AG04449 (cell line): ENCODE measurements around the gene ATP11B.
A peak's percentile ranks its signal among the peaks of the same experiment; 100 is the strongest.

ENCODE experiments used
- CTCF ChIA-PET: fragments of 350-600 bp; formaldehyde crosslinking; extraction: SDS; loops from one replicate; lab custom pipeline; 2021; ENCODE audit warnings: antibody characterized with exemption; lab: Yijun Ruan, JAX
- POLR2A ChIA-PET: fragments of 400-600, 350-600 bp; formaldehyde crosslinking; extraction: SDS; loops from one replicate; lab custom pipeline; 2020; ENCODE audit warnings: antibody characterized with exemption, inconsistent platforms; lab: Yijun Ruan, JAX
- DNase-seq: peaks from one replicate; pipeline ENCODE4 v3.0.0-alpha.2; 2010; ENCODE audit warnings: low read depth, low spot score
- H3K4me3 ChIP-seq: 2 replicates; pipeline ENCODE4 v1.5.1; 2011; ENCODE audit warnings: low read depth, mild to moderate bottlenecking, control low read depth, low read length
- TF ChIP-seq, protein P1 (sequence below): IDR thresholded peaks from one replicate; pipeline ENCODE4 v1.5.1; 2011; ENCODE audit warnings: mild to moderate bottlenecking, moderate library complexity, low read length, control low read depth, inconsistent platforms; ENCODE audit not compliant: insufficient read depth; ENCODE audit errors: missing control alignments

Gene ATP11B

DNA sequence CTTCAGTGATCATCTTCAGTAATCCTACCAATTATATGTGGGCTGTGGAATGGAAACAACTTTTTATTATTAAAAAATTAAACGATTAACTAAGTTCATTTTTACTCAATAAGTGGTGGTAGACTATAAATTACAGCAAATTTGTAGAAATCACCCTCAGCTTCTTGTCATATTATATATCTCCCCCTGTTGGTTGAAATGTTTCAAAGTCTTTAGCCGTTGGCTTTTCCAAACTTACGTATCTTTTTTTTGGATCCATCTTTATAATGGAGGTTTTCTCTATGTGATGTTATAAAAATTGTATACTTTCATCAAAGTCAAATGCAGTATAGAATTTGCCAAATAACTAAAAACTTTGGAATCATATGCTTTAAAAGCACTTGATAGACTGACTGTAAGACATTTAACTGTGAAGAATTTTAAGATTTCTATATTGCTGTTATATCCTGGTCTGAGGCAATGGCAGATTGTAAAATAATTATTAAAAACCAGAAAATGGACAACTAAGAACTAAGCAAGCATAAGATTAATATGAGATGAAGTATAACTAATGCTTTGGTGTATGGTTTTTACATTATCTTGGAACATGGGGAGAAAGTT, 44.7 kb downstream of the ATP11B start:
- no peak for DNase-seq
- POLR2A ChIA-PET: no interaction called here

DNA sequence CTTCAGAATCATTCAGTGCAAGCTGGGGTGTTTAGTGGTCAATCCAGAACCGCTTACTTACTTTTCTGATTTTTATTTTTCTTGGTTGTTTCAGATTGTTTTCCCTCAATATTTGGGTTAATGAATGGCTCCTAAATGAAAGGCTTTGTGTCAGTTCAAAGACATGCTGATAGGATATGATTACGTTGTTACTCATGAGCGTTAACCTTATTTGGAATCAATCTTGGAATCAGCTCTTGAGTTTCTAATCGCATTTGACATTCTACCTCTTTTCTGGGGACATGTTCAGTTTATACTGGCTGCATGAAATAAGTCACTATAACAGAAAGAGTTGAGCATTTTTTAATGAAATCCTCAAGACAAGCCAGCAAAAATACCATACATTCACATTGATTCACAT, 50.2 kb downstream of the ATP11B start:
- ChIA-PET CTCF (interaction anchor here (1.4 to 3.0 kb wide), 3 partner anchors 10 to 129 kb away, joined by 3 to 12 read pairs (median 4); no protein-coding TSS in a partner anchor), POLR2A (no interaction called here)
- TF ChIP-seq, protein P1, sequence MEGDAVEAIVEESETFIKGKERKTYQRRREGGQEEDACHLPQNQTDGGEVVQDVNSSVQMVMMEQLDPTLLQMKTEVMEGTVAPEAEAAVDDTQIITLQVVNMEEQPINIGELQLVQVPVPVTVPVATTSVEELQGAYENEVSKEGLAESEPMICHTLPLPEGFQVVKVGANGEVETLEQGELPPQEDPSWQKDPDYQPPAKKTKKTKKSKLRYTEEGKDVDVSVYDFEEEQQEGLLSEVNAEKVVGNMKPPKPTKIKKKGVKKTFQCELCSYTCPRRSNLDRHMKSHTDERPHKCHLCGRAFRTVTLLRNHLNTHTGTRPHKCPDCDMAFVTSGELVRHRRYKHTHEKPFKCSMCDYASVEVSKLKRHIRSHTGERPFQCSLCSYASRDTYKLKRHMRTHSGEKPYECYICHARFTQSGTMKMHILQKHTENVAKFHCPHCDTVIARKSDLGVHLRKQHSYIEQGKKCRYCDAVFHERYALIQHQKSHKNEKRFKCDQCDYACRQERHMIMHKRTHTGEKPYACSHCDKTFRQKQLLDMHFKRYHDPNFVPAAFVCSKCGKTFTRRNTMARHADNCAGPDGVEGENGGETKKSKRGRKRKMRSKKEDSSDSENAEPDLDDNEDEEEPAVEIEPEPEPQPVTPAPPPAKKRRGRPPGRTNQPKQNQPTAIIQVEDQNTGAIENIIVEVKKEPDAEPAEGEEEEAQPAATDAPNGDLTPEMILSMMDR: no peak
- no peak for DNase-seq
- no peak overlapping the region for H3K4me3 ChIP-seq

More for the DNA sequence above, 44.7 kb downstream of the ATP11B start:
- CTCF ChIA-PET: interaction anchor here (0.9 to 3.6 kb wide), 14 partner anchors 11 to 143 kb away, joined by 3 to 76 read pairs (median 4); no protein-coding TSS in a partner anchor
- no peak overlapping the region for H3K4me3 ChIP-seq
- TF ChIP-seq, protein P1: peak; percentile 12

GRCh38 chr3:182848906-182849305, 55.6 kb downstream of the ATP11B start:
- no peak overlapping the region for H3K4me3 ChIP-seq
- POLR2A ChIA-PET: no interaction called here
- CTCF ChIA-PET: interaction anchor here (1.3 kb wide), 1 partner anchor 12 kb away, joined by 4 read pairs; no protein-coding TSS in a partner anchor
- DNase-seq: no peak
- TF ChIP-seq, protein P1: no peak

DNA sequence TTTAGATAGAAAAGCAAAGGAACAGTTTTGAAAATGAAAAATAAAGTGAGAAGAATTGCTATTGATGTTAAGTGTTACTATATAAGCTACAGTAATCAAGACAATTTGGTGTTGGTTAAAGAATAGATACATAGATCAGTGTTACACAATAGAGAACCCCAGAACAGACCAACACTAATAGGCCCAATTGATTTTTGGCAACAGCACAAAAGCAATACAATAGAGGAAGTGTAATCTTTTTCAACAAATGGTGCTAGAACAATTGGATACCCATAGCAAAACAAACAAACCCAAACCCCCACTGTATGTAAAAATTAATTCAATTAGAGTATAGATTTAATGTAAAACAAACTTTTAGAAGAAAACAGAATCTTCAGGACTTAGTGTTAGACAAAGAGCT, 61.8 kb downstream of the ATP11B start:
- ChIA-PET POLR2A (no interaction called here), CTCF (no interaction called here)
- no peak overlapping the region for H3K4me3 ChIP-seq
- no peak for DNase-seq
- TF ChIP-seq, protein P1: no peak

- CTCF ChIA-PET: no interaction called here
- DNase-seq: no peak
- H3K4me3 ChIP-seq: no peak overlapping the region
- POLR2A ChIA-PET: no interaction called here
- TF ChIP-seq, protein P1: no peak
These were observed 68.0 kb downstream of the ATP11B start for GRCh38 chr3:182861348-182861747.

- ChIA-PET POLR2A (no interaction called here), CTCF (interaction anchor here (1.3 kb wide), 1 partner anchor 21 kb away, joined by 3 read pairs; no protein-coding TSS in a partner anchor)
- H3K4me3 ChIP-seq: no peak overlapping the region
- TF ChIP-seq, protein P1: no peak
- no peak for DNase-seq
These were observed 69.0 kb downstream of the ATP11B start for GRCh38 chr3:182862159-182862860.
